A549 (cell line): ENCODE results near the gene NKAIN2. TPM values are rescaled to one million over a fixed set of nuclear protein-coding genes. Genes with fewer than 3 reads are reported as not detected.

Experiments used
- ATAC-seq, 2 experiments: fragments of 200-7000 bp in 1 of 2; fragments of >200 bp in 1 of 2; cut with Nextera tagmentation in 1 of 2; cut with Tn5 transposase in 1 of 2; 3 replicates each; pipeline versions ENCODE4 v1.8.0 to v1.9.1; 2018 to 2020; ENCODE audit warnings: mild to moderate bottlenecking in 1 of 2, moderate library complexity in 1 of 2
- CTCF ChIA-PET: fragments of 300-600 bp; sonication (Branson Sonifier 250); formaldehyde crosslinking; extraction: SDS; loops from one replicate; lab custom pipeline; 2021; ENCODE audit warnings: antibody characterized with exemption, inconsistent platforms; lab: Yijun Ruan, JAX
- POLR2A ChIA-PET: fragments of 350-600 bp; formaldehyde crosslinking; extraction: SDS; loops from one replicate; lab custom pipeline; 2021; ENCODE audit warnings: antibody characterized with exemption, inconsistent platforms; lab: Yijun Ruan, JAX
- DNase-seq, 2 experiments: peaks; one replicate each; pipeline versions ENCODE4 v3.0.0 to v3.0.0-alpha.2; 2011 to 2016; ENCODE audit warnings: low read depth in 1 of 2, low spot score in 1 of 2
- FAIRE-seq: peaks from 2 replicates; lab custom pipeline; 2011; peaks lifted over from hg19 to GRCh38; lab: Jason Lieb, UNC
- H3K27ac ChIP-seq, 2 experiments: fragments of >200 bp; sonication (Bioruptor Twin); formaldehyde crosslinking; 3 replicates each; pipeline ENCODE4 v1.5.1; 2016 to 2017
- H3K4me1 ChIP-seq: fragments of >200 bp; sonication (Bioruptor Twin); formaldehyde crosslinking; 3 replicates; pipeline ENCODE4 v1.6.1; 2016
- H3K4me2 ChIP-seq: fragments of >200 bp; sonication (Bioruptor Twin); formaldehyde crosslinking; 3 replicates; pipeline ENCODE4 v1.6.1; 2016
- H3K4me3 ChIP-seq: fragments of >200 bp; sonication (Bioruptor Twin); formaldehyde crosslinking; 3 replicates; pipeline ENCODE4 v1.5.1; 2016
- H3K9me3 ChIP-seq: fragments of >200 bp; sonication (Bioruptor Twin); formaldehyde crosslinking; 3 replicates; pipeline ENCODE4 v1.6.1; 2016
- BHLHE40 ChIP-seq: IDR thresholded peaks from 2 replicates; pipeline ENCODE4 v1.6.1; 2012; ENCODE audit warnings: low read depth, low read length, inconsistent platforms
- CBX2 ChIP-seq: fragments of 200-600 bp; sonication (generic); IDR thresholded peaks from 2 replicates; pipeline ENCODE4 v1.6.1; 2016; ENCODE audit warnings: low read depth, mild to moderate bottlenecking, borderline replicate concordance
- CBX8 ChIP-seq: fragments of 200-600 bp; sonication (generic); IDR thresholded peaks from 2 replicates; pipeline ENCODE4 v1.6.1; 2016
- E2F6 ChIP-seq: IDR thresholded peaks from 2 replicates; pipeline ENCODE4 v1.6.1; 2012; ENCODE audit warnings: low read depth, borderline replicate concordance
- EHMT2 ChIP-seq: fragments of 200-600 bp; sonication (generic); IDR thresholded peaks from 2 replicates; pipeline ENCODE4 v1.6.1; 2016; ENCODE audit warnings: antibody characterized with exemption, low read depth, mild to moderate bottlenecking, moderate library complexity
- FOSB ChIP-seq: fragments of 250-450 bp; sonication (Bioruptor Pico); IDR thresholded peaks from 2 replicates; pipeline ENCODE4 v1.5.0; 2020; ENCODE audit warnings: mild to moderate bottlenecking, moderate library complexity
- HOXA7 ChIP-seq: fragments of 250-450 bp; sonication (Bioruptor Pico); IDR thresholded peaks from 2 replicates; pipeline ENCODE4 v1.5.0; 2020; ENCODE audit warnings: mild to moderate bottlenecking, moderate library complexity
- HOXB13 ChIP-seq: fragments of 250-450 bp; sonication (Bioruptor Pico); IDR thresholded peaks from 2 replicates; pipeline ENCODE4 v1.5.0; 2020; ENCODE audit warnings: low read depth, mild to moderate bottlenecking, moderate library complexity
- JUN ChIP-seq, 2 experiments: fragments of >200 bp; sonication (Bioruptor Twin); formaldehyde crosslinking; IDR thresholded peaks; 2 replicates in 1 of 2; 3 replicates in 1 of 2; pipeline ENCODE4 v1.6.1; 2016 to 2017
- KDM5A ChIP-seq: fragments of 200-600 bp; sonication (generic); IDR thresholded peaks from 2 replicates; pipeline ENCODE4 v1.6.1; 2016; ENCODE audit warnings: antibody characterized with exemption, mild to moderate bottlenecking
- MAZ ChIP-seq: fragments of 150-350 bp; IDR thresholded peaks from 2 replicates; pipeline ENCODE4 v1.6.1; 2014; ENCODE audit warnings: antibody characterized with exemption, low read depth, low read length, borderline replicate concordance
- PBX3 ChIP-seq: IDR thresholded peaks from 2 replicates; pipeline ENCODE4 v1.6.1; 2012
- PHF8 ChIP-seq: fragments of 200-600 bp; sonication (generic); IDR thresholded peaks from 2 replicates; pipeline ENCODE4 v1.6.1; 2016; ENCODE audit warnings: low read depth, mild to moderate bottlenecking, antibody characterized with exemption, moderate library complexity, borderline replicate concordance
- POLR2A ChIP-seq: IDR thresholded peaks from 2 replicates; pipeline ENCODE4 v1.6.1; 2012; ENCODE audit warnings: mild to moderate bottlenecking, low read length
- RAD21 ChIP-seq, 2 experiments: fragments of >200 bp in 1 of 2; sonication (Bioruptor Twin) in 1 of 2; formaldehyde crosslinking in 1 of 2; IDR thresholded peaks in 1 of 2; conservative IDR thresholded peaks in 1 of 2; 2 replicates in 1 of 2; 3 replicates in 1 of 2; pipeline ENCODE4 v1.6.1; 2012 to 2018; ENCODE audit warnings: inconsistent platforms in 1 of 2
- RARB ChIP-seq: fragments of 250-450 bp; sonication (Bioruptor Pico); IDR thresholded peaks from 2 replicates; pipeline ENCODE4 v1.8.0; 2021; ENCODE audit warnings: mild to moderate bottlenecking, moderate library complexity
- REST ChIP-seq: fragments of 200-600 bp; sonication (generic); IDR thresholded peaks from 2 replicates; pipeline ENCODE4 v1.6.1; 2016; ENCODE audit warnings: antibody characterized with exemption, mild to moderate bottlenecking, moderate library complexity
- RFX5 ChIP-seq: fragments of 450-650 bp; IDR thresholded peaks from 2 replicates; pipeline ENCODE4 v1.7.1; 2014; ENCODE audit warnings: antibody characterized with exemption, mild to moderate bottlenecking, moderate library complexity
- RNF2 ChIP-seq: fragments of 200-600 bp; sonication (generic); IDR thresholded peaks from 2 replicates; pipeline ENCODE4 v1.6.1; 2016; ENCODE audit warnings: low read depth, mild to moderate bottlenecking, antibody characterized with exemption, moderate library complexity, borderline replicate concordance
- SMC3 ChIP-seq: fragments of >200 bp; sonication (Bioruptor Twin); formaldehyde crosslinking; IDR thresholded peaks from 3 replicates; pipeline ENCODE4 v1.6.1; 2018; ENCODE audit warnings: inconsistent platforms
- TP53 ChIP-seq: fragments of 250-450 bp; sonication (Bioruptor Pico); IDR thresholded peaks from 2 replicates; pipeline ENCODE4 v1.5.0; 2021; ENCODE audit warnings: mild to moderate bottlenecking, moderate library complexity
- USF2 ChIP-seq: fragments of 450-650 bp; IDR thresholded peaks from 2 replicates; pipeline ENCODE4 v1.6.1; 2014; ENCODE audit warnings: antibody characterized with exemption
- ZC3H11A ChIP-seq: fragments of 450-650 bp; IDR thresholded peaks from 2 replicates; pipeline ENCODE4 v1.6.1; 2014; ENCODE audit warnings: antibody characterized with exemption, mild to moderate bottlenecking
- ZSCAN20 ChIP-seq: fragments of 250-450 bp; sonication (Bioruptor Pico); IDR thresholded peaks from 2 replicates; pipeline ENCODE4 v1.8.0; 2022; ENCODE audit warnings: mild to moderate bottlenecking, moderate library complexity
- WGBS: methylation state at CpG from one replicate; pipeline ENCODE4 v1.1.6; 2017; ENCODE audit errors: missing lambda C conversion rate; 5-methylcytosine and 5-hydroxymethylcytosine counted together
- polyA plus RNA-seq, 4 experiments: library from polyadenylated mRNA; depleted of rRNA in 3 of 4; stranded (reverse); fragments of >200 nt; fragmentation: RNase III in 1 of 4; extraction: RNeasy Plus Mini Kit Qiagen cat#74134 plus additional on column Dnase treatment in 1 of 4; gene quantifications; 2 replicates in 3 of 4; 3 replicates in 1 of 4; pipeline ENCODE4 v1.2.3, GENCODE V29; 2011 to 2017

NKAIN2 gene
- polyA plus RNA-seq, 2 of the 4 experiments (the other 2 are of a cell fraction): not detected

- no peak for TF ChIP-seq E2F6
- no peak for TF ChIP-seq MAZ
- no peak for TF ChIP-seq ZC3H11A
- no peak for TF ChIP-seq POLR2A
- no peak for TF ChIP-seq CBX8
- TF ChIP-seq FOSB (CRISPR knock-in tag): no peak
- TF ChIP-seq JUN (IDR thresholded peaks at IDR 0.05): no peak
- TF ChIP-seq HOXB13 (CRISPR knock-in tag): no peak
- no peak for TF ChIP-seq PBX3
Measured at GRCh38 chr6:123844011-123844410, 40.3 kb downstream of the NKAIN2 start (continued).

- no peak overlapping the region for H3K4me3 ChIP-seq
- CTCF ChIA-PET: no interaction called here
- no peaks in the 10 kb centered on the region for H3K9me3 ChIP-seq
- FAIRE-seq (no peak), DNase-seq (no peak), ATAC-seq (no peak)
- 45% methylated on average over 2 of the region's 2 CpGs for WGBS
- H3K27ac ChIP-seq: no peak overlapping the region
- H3K4me2 ChIP-seq: no peak overlapping the region
- no peak for TF ChIP-seq TP53 (CRISPR knock-in tag)
- TF ChIP-seq RNF2: no peak
- TF ChIP-seq BHLHE40: no peak
- no peak for TF ChIP-seq HOXA7 (CRISPR knock-in tag)
- no peak for TF ChIP-seq USF2
- no peak for TF ChIP-seq CBX2
- TF ChIP-seq RAD21 (conservative IDR thresholded peaks at IDR 0.05 in 1 of 2, IDR thresholded peaks at IDR 0.05 in 1 of 2): no peak
- TF ChIP-seq KDM5A: no peak
- no peak for TF ChIP-seq E2F6
- no peak for TF ChIP-seq ZSCAN20 (CRISPR knock-in tag)
- no peak for TF ChIP-seq RARB (CRISPR knock-in tag)
- TF ChIP-seq SMC3: no peak
- TF ChIP-seq REST: no peak
- TF ChIP-seq EHMT2: no peak
- TF ChIP-seq CBX8: no peak
- TF ChIP-seq RFX5: no peak
- no peak for TF ChIP-seq PHF8
- TF ChIP-seq MAZ: no peak
- TF ChIP-seq HOXB13 (CRISPR knock-in tag): no peak
- TF ChIP-seq, all 56 proteins: peak for 0
- POLR2A ChIA-PET: no interaction called here
- no peaks in the 10 kb centered on the region for H3K4me1 ChIP-seq
Measured at GRCh38 chr6:123848347-123848746, 44.7 kb downstream of the NKAIN2 start.
